C4-2B (cell line): ENCODE measurements around the gene ATP5IF1.

Experiments used
- H3K27ac ChIP-seq: fragments of 450-650 bp; 2 replicates; pipeline ENCODE4 v1.5.1; 2017
- ZFX ChIP-seq: fragments of 450-650 bp; IDR thresholded peaks from 2 replicates; pipeline ENCODE4 v1.6.1; 2017
- TF ChIP-seq, protein P1 (sequence below): fragments of 450-650 bp; conservative IDR thresholded peaks from 2 replicates; pipeline ENCODE4 v1.5.1; 2017; ENCODE audit warnings: mild to moderate bottlenecking

Gene ATP5IF1

DNA sequence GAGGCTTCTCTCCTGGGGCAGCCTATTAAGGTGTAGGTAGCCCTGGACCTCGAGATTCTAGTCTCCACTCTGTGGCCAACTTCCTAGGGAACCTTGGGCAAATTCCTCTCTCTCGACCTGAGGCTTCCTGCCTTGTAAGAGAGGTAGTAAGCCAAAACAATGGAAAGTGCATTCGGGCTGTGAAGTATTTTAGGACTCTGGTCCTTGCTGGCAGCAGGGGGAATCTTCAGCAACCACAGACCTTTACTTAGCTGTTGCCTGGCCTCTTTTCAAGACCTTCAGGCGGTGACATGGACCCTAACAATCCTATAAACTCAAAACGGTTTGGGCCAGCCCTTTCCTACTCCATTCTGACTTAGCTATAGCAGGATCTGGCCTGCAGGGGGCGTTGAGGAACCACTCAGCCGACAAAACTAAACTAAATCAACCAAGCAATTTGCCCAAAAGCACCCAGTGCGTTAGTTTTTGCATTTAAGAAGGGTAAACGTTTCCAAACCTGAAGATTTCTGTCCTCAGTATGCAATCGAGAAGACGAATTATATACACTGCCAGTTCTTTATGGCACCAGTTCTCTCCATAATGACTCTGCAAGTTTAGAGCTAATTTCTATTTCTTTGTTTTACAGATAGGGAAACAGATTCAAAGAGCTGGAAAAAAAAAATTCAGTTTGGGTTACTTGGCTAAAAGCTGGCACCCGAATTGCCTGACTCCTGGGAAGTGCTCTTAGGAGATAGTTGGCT, 12.5 kb downstream of the ATP5IF1 start:
- TF ChIP-seq ZFX, result no peak
- TF ChIP-seq, protein P1, sequence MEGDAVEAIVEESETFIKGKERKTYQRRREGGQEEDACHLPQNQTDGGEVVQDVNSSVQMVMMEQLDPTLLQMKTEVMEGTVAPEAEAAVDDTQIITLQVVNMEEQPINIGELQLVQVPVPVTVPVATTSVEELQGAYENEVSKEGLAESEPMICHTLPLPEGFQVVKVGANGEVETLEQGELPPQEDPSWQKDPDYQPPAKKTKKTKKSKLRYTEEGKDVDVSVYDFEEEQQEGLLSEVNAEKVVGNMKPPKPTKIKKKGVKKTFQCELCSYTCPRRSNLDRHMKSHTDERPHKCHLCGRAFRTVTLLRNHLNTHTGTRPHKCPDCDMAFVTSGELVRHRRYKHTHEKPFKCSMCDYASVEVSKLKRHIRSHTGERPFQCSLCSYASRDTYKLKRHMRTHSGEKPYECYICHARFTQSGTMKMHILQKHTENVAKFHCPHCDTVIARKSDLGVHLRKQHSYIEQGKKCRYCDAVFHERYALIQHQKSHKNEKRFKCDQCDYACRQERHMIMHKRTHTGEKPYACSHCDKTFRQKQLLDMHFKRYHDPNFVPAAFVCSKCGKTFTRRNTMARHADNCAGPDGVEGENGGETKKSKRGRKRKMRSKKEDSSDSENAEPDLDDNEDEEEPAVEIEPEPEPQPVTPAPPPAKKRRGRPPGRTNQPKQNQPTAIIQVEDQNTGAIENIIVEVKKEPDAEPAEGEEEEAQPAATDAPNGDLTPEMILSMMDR, result peak; percentile 98
- H3K27ac ChIP-seq, result peak overlapping the region; percentile 68

DNA sequence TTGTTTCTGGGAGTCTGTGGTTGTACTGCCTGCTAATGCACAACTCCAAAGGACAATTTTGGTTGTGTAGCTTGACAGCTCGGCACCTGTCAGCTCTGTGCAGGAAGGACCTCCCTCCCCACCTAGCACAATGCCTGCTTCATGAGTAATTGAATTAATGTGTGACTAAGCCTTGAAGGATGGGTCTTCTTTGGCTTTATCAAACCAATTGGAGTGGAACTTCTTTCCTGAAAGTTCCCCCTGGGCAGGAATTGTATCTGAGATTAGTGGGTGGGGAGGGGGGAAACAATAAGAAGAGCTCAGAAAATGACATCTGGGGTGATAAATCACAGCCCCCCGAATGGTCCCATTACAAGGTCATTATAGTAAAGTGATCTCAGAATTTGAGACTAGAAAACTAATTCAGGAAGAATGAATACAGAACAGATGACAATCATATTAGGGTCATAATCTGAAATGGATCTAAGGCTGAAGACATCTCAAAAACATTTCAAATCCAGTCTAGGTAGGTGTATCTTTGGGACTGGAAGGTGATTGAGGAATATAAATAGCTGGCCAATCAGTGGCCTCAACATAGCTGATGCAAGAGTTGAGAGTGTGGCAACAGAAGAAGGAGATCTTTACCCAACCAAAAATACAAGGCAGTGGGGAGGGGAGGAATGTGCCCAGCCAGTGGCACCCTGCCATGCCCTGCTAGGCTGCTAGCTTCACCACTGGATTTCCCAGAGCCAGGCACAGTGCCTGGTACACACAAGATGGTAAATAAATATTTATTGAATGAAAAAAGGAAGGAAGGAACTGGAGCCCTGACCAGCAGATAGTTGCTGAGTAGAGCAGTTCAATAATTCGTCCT, 13.3 kb downstream of the ATP5IF1 start:
- peak overlapping the region; percentile 68 for H3K27ac ChIP-seq

DNA sequence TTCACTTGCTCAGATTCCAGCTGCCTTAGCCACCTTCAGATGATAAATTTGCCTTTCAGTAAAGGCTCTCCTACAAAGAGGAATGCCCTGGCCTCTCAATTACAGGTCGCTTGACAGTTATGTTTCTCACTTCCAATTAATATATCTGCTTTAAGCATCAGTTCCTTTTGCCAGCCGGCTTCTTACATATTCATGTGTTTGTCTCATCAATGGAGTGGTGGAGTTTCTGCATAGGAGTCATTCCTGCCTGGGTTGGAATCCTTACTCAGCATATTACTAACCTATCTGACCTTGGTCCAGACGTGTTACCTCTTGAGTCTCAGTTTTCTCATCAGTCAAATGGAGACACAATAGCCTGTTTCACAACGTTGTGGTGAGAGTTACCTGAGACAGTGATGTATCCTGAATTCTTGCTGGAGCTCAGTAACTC, 14.0 kb downstream of the ATP5IF1 start:
- peak overlapping the region; percentile 68 for H3K27ac ChIP-seq

More for the DNA sequence above, 13.3 kb downstream of the ATP5IF1 start:
- TF ChIP-seq ZFX, result no peak
- TF ChIP-seq, protein P1, result no peak

DNA sequence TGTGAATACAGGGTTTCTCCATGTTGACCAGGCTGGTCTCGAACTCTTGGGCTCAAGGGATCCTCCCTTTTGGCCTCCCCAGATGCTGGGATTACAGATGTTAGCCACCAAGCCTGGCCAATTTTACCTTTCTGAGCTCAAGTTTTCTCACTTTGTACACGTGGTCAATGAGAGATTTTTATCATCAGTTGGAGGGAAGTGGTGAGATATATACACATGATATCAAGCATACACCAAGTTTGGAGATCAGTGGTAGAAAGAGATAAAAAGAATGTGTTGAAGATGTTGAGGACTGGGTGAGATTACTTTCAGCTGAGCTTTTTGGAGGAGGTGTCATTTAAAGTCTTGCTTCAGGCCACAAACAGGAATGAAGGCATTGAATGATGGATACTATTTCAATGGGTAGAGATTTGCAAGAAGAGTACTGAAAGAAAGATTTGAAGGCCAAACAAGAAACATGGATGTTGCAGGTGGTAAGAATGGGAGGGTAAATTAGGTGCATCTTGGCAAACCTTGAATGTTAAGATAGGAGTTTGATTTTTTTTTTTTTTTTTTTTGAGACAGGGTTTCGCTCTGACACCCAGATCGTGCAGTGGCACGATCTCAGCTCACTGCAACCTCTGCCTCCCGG, 20.4 kb downstream of the ATP5IF1 start:
- TF ChIP-seq ZFX, result no peak
- TF ChIP-seq, protein P1, result no peak
- H3K27ac ChIP-seq, result no peak overlapping the region

More for the DNA sequence above, 14.0 kb downstream of the ATP5IF1 start:
- TF ChIP-seq, protein P1, result no peak
- no peak for TF ChIP-seq ZFX

DNA sequence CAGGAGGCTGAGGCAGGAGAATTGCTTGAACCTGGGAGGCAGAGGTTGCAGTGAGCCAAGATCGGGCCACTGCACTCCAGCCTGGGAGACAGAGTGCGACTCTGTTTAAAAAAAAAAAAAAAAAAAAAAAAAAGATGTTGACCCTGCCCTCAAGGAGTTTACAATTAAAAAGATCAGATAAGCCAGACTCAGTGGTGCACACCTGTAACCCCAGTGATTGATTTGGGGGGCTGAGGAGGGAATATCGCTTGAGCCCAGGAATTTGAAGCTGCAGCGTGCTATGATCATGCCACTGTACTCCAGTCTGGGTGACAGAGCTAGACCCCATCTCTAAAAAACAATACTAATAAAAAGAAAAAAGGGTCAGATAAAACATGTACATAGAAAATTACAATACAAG, 21.8 kb downstream of the ATP5IF1 start:
- TF ChIP-seq, protein P1, result no peak
- TF ChIP-seq ZFX, result no peak
- no peak overlapping the region for H3K27ac ChIP-seq

DNA sequence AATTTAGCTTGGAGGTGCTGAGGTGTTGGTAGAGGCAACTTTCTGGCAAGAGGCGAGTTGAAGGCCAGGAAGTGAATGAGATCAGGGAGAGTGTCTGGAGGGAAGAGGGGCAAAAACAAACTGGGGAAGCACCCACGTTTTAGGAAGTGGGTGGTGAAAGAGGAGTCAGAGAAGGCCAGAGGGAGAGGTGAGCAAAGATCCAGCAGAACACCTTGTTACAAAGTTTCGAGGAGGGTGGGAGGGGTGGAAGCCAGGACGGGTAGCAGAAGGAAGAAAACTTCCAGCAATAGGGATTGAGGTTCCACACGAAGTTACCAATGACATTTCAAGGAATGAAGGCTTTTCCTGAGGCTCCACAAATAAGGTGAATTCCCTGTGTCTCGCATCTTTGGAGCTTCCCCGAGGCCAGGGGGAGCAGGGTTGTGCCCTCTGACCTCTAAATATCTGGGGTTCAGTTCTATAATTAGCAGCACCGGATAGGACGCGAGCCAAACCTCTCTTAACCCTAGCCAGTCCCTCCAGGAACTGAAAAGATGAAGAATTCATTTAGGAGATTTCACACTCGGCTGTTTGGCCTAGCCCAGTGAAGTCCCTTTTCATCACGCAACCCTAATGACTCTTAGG, 22.8 kb downstream of the ATP5IF1 start:
- TF ChIP-seq, protein P1, result no peak
- TF ChIP-seq ZFX, result no peak
- peak overlapping the region; percentile 89 for H3K27ac ChIP-seq
